Spleen (tissue), 7 donors: ENCODE measurements around the gene SH3BP1.

Source experiments
- CTCF ChIP-seq, 11 experiments: fragments of 200-600 bp in 7 of 11; fragments of 450-650 bp in 4 of 11; sonication (generic) in 4 of 11; IDR thresholded peaks in 8 of 11; conservative IDR thresholded peaks in 3 of 11; 1 replicate in 7 of 11; 2 replicates in 4 of 11; pipeline versions ENCODE4 v1.4.0 to v1.8.0; 2016 to 2021; ENCODE audit warnings: antibody characterized with exemption in 11 of 11, inconsistent platforms in 4 of 11, mild to moderate bottlenecking in 1 of 11
- POLR2A ChIP-seq, 3 donors: fragments of 450-650 bp; IDR thresholded peaks; one replicate each; pipeline ENCODE4 v1.5.1; 2017; ENCODE audit warnings: antibody characterized with exemption in 3 of 3, mild to moderate bottlenecking in 1 of 3
- POLR2AphosphoS5 ChIP-seq, 3 donors: sonication (generic); formaldehyde crosslinking; IDR thresholded peaks; one replicate each; pipeline ENCODE4 v1.5.1; 2017; ENCODE audit warnings: antibody characterized with exemption in 3 of 3
- donor health status: DM: no; HTN: no; CAD: no; lungs with moderate emphysema.
- donor health status: DM: no; HTN: no; CAD: no.
- donor health status: DM: no; HTN: no; CAD: no.

GRCh38 chr22:37659066-37659896 is 19.8 kb downstream of the SH3BP1 start:
- no peak for TF ChIP-seq CTCF (IDR thresholded peaks at IDR 0.05 in 8 of 11, conservative IDR thresholded peaks at IDR 0.05 in 3 of 11)
- TF ChIP-seq POLR2A (IDR thresholded peaks at IDR 0.05), result no peak
- no peak for TF ChIP-seq POLR2AphosphoS5 (IDR thresholded peaks at IDR 0.05)
